ENCODE results near the gene CELA3B.

GRCh38 chr1:21946836-21947587, 29.8 kb upstream of the CELA3B start:
- TF ChIP-seq POLR2A (IDR thresholded peaks at IDR 0.05; ENCODE audit: low read length) = no peak
- TF ChIP-seq GATA1 (IDR thresholded peaks at IDR 0.05; ENCODE audit: low read depth, low read length) = no peak
